H1 (cell line): ENCODE data around the gene BBX. TPM values are rescaled to one million over a fixed set of nuclear protein-coding genes. Genes with fewer than 3 reads are reported as not detected.

Experiments used
- CTCF ChIA-PET: fragments of 300-600 bp; sonication (Branson Sonifier 250); formaldehyde crosslinking; loops from one replicate; lab custom pipeline; 2021; ENCODE audit not compliant: partially characterized antibody; lab: Charles Lee
- POLR2A ChIA-PET: fragments of 300-600 bp; sonication (Branson Sonifier 250); formaldehyde crosslinking; loops from one replicate; lab custom pipeline; 2021; ENCODE audit warnings: inconsistent platforms; ENCODE audit not compliant: partially characterized antibody; lab: Charles Lee
- DNase-seq, 2 experiments: peaks; one replicate each; pipeline versions ENCODE4 v3.0.0 to v3.0.0-alpha.2; 2010 to 2022; ENCODE audit warnings: low spot score in 2 of 2, low read depth in 1 of 2, mixed read lengths in 1 of 2
- FAIRE-seq: peaks from 2 replicates; lab custom pipeline; 2011; peaks lifted over from hg19 to GRCh38; lab: Jason Lieb, UNC
- H2AFZ ChIP-seq: 2 replicates; pipeline ENCODE4 v1.8.1; 2012; ENCODE audit warnings: low read length, inconsistent platforms
- H2AK5ac ChIP-seq: 2 replicates; pipeline ENCODE4 v1.6.1; 2013; ENCODE audit warnings: low read depth, low read length
- H2BK120ac ChIP-seq: replicated peaks from 2 replicates; pipeline ENCODE3; 2013; ENCODE audit warnings: low read depth, low read length, inconsistent platforms
- H2BK12ac ChIP-seq: 2 replicates; pipeline ENCODE4 v1.6.1; 2013; ENCODE audit warnings: low read depth, low read length
- H2BK15ac ChIP-seq: 2 replicates; pipeline ENCODE4 v1.6.1; 2013; ENCODE audit warnings: low read length
- H2BK20ac ChIP-seq: 2 replicates; pipeline ENCODE4 v1.6.1; 2013; ENCODE audit warnings: low read length
- H2BK5ac ChIP-seq: 2 replicates; pipeline ENCODE4 v1.6.1; 2013; ENCODE audit warnings: low read depth, low read length
- H3K14ac ChIP-seq: 2 replicates; pipeline ENCODE4 v1.6.1; 2013; ENCODE audit warnings: inconsistent platforms; ENCODE audit not compliant: insufficient read length
- H3K18ac ChIP-seq: 2 replicates; pipeline ENCODE4 v1.6.1; 2013; ENCODE audit warnings: low read length; ENCODE audit errors: extremely low read depth
- H3K23ac ChIP-seq: 2 replicates; pipeline ENCODE4 v1.6.1; 2013; ENCODE audit warnings: inconsistent platforms; ENCODE audit not compliant: insufficient read length
- H3K23me2 ChIP-seq: 2 replicates; pipeline ENCODE4 v1.6.1; 2013; ENCODE audit warnings: low read depth, low read length
- H3K27ac ChIP-seq: 2 replicates; pipeline ENCODE4 v1.6.1; 2011; ENCODE audit warnings: low read depth, low read length, inconsistent platforms
- H3K27me3 ChIP-seq, 4 experiments: replicated peaks in 1 of 4; 1 replicate in 1 of 4; 2 replicates in 3 of 4; pipeline versions ENCODE4 v1.6.1 to v1.8.1; 2011 to 2013; ENCODE audit warnings: low read length in 3 of 4, mild to moderate bottlenecking in 3 of 4, inconsistent platforms in 2 of 4, mixed read lengths in 2 of 4, moderate library complexity in 1 of 4; ENCODE audit not compliant: control insufficient read depth in 3 of 4, insufficient read depth in 3 of 4; ENCODE audit errors: extremely low read depth in 1 of 4
- H3K36me3 ChIP-seq, 4 experiments: 2 replicates each; pipeline versions ENCODE4 v1.6.1 to v1.8.1; 2011 to 2013; ENCODE audit warnings: mild to moderate bottlenecking in 4 of 4, low read length in 3 of 4, moderate library complexity in 2 of 4, control low read depth in 1 of 4, inconsistent platforms in 1 of 4; ENCODE audit not compliant: insufficient read depth in 4 of 4, control insufficient read depth in 2 of 4
- H3K4ac ChIP-seq: replicated peaks from 2 replicates; pipeline ENCODE3; 2013; ENCODE audit warnings: low read length, low read depth, mixed read lengths, inconsistent platforms; ENCODE audit not compliant: insufficient read length
- H3K4me1 ChIP-seq, 4 experiments: replicated peaks in 1 of 4; 1 replicate in 1 of 4; 2 replicates in 3 of 4; pipeline versions ENCODE4 v1.6.1 to v1.8.1; 2011 to 2013; ENCODE audit warnings: low read length in 3 of 4, inconsistent platforms in 2 of 4, mixed read lengths in 1 of 4; ENCODE audit not compliant: insufficient read depth in 4 of 4, control insufficient read depth in 3 of 4
- H3K4me2 ChIP-seq, 2 experiments: 2 replicates each; pipeline versions ENCODE4 v1.6.1 to v1.8.1; 2011 to 2013; ENCODE audit warnings: low read depth in 2 of 2, low read length in 2 of 2, control low read depth in 1 of 2, inconsistent platforms in 1 of 2, mild to moderate bottlenecking in 1 of 2; ENCODE audit not compliant: insufficient read depth in 1 of 2
- H3K4me3 ChIP-seq, 4 experiments: fragments of 200-600, 300-600 bp in 1 of 4; sonication (generic), shearing (Covaris generic), sonication (Bioruptor Twin) in 1 of 4; 2 replicates each; pipeline versions ENCODE4 v1.5.1 to v1.8.1; 2011 to 2016; ENCODE audit warnings: low read length in 4 of 4, low read depth in 3 of 4, control low read depth in 2 of 4, inconsistent platforms in 2 of 4, mild to moderate bottlenecking in 2 of 4, mixed read lengths in 1 of 4, moderate library complexity in 1 of 4; ENCODE audit not compliant: insufficient read depth in 2 of 4; ENCODE audit errors: extremely low read depth in 1 of 4
- H3K56ac ChIP-seq: replicated peaks from 2 replicates; pipeline ENCODE3; 2013; ENCODE audit warnings: low read depth, mild to moderate bottlenecking, mixed read lengths, low read length, inconsistent platforms; ENCODE audit not compliant: insufficient read length
- H3K79me1 ChIP-seq: 2 replicates; pipeline ENCODE4 v1.6.1; 2013; ENCODE audit warnings: low read depth, low read length, control low read depth
- H3K79me2 ChIP-seq, 2 experiments: 2 replicates each; pipeline versions ENCODE4 v1.6.1 to v1.8.1; 2012 to 2013; ENCODE audit warnings: low read length in 2 of 2, mild to moderate bottlenecking in 2 of 2, inconsistent platforms in 1 of 2; ENCODE audit not compliant: insufficient read depth in 2 of 2, control insufficient read depth in 1 of 2
- H3K9ac ChIP-seq, 4 experiments: replicated peaks in 1 of 4; 1 replicate in 1 of 4; 2 replicates in 3 of 4; pipeline versions ENCODE4 v1.6.1 to v1.8.1; 2011 to 2013; ENCODE audit warnings: low read depth in 3 of 4, low read length in 3 of 4, control low read depth in 2 of 4, mild to moderate bottlenecking in 2 of 4, moderate library complexity in 2 of 4, inconsistent platforms in 1 of 4; ENCODE audit errors: extremely low read depth in 1 of 4
- H3K9me3 ChIP-seq, 2 experiments: 2 replicates each; pipeline versions ENCODE4 v1.6.1 to v1.8.1; 2012 to 2013; ENCODE audit warnings: mild to moderate bottlenecking in 2 of 2, moderate library complexity in 2 of 2, control low read depth in 1 of 2, inconsistent platforms in 1 of 2, low read depth in 1 of 2, low read length in 1 of 2, mixed read lengths in 1 of 2; ENCODE audit not compliant: insufficient read depth in 2 of 2
- H4K20me1 ChIP-seq, 2 experiments: replicated peaks in 1 of 2; 2 replicates each; pipeline versions ENCODE3 to v1.8.1; 2011 to 2013; ENCODE audit warnings: inconsistent platforms in 2 of 2, low read length in 2 of 2, mild to moderate bottlenecking in 1 of 2; ENCODE audit not compliant: insufficient read depth in 2 of 2, control insufficient read depth in 1 of 2
- H4K5ac ChIP-seq: 2 replicates; pipeline ENCODE4 v1.6.1; 2013; ENCODE audit warnings: low read length, low read depth, mixed read lengths, inconsistent platforms; ENCODE audit not compliant: insufficient read length
- H4K8ac ChIP-seq: 2 replicates; pipeline ENCODE4 v1.8.0; 2013; ENCODE audit warnings: mild to moderate bottlenecking, moderate library complexity, low read length, inconsistent platforms; ENCODE audit not compliant: insufficient read depth; ENCODE audit errors: extremely low read depth
- H4K91ac ChIP-seq: replicated peaks from 2 replicates; pipeline ENCODE3; 2013; ENCODE audit warnings: low read length, mixed read lengths, inconsistent platforms; ENCODE audit not compliant: insufficient read length
- CEBPB ChIP-seq: IDR thresholded peaks from 2 replicates; pipeline ENCODE4 v1.6.1; 2012; ENCODE audit warnings: low read depth, low read length
- CHD1 ChIP-seq: IDR thresholded peaks from 2 replicates; pipeline ENCODE4 v1.6.1; 2012; ENCODE audit warnings: low read depth, low read length, improper control_type of control experiment
- CHD2 ChIP-seq: IDR thresholded peaks from 2 replicates; pipeline ENCODE4 v1.6.1; 2012; ENCODE audit warnings: low read length, improper control_type of control experiment
- CTBP2 ChIP-seq: IDR thresholded peaks from 2 replicates; pipeline ENCODE4 v1.7.0; 2011; ENCODE audit warnings: borderline replicate concordance, mild to moderate bottlenecking, moderate library complexity, mixed read lengths, low read length; ENCODE audit not compliant: insufficient read depth, insufficient read length
- FOSL1 ChIP-seq: IDR thresholded peaks from 2 replicates; pipeline ENCODE4 v1.6.1; 2011; ENCODE audit warnings: mild to moderate bottlenecking, low read depth, low read length, moderate library complexity; ENCODE audit not compliant: insufficient read depth
- GABPA ChIP-seq: IDR thresholded peaks from 2 replicates; pipeline ENCODE4 v1.6.1; 2011; ENCODE audit warnings: mild to moderate bottlenecking, low read length, moderate library complexity, borderline replicate concordance; ENCODE audit not compliant: insufficient read depth
- MAFK ChIP-seq: IDR thresholded peaks from 2 replicates; pipeline ENCODE4 v1.6.1; 2012; ENCODE audit warnings: low read depth, mild to moderate bottlenecking, improper control_type of control experiment, low read length
- RFX5 ChIP-seq: IDR thresholded peaks from 2 replicates; pipeline ENCODE4 v1.6.1; 2011; ENCODE audit warnings: low read depth, low read length, improper control_type of control experiment, borderline replicate concordance
- SP1 ChIP-seq: IDR thresholded peaks from 2 replicates; pipeline ENCODE4 v1.6.1; 2011; ENCODE audit warnings: low read depth, low read length
- SP2 ChIP-seq: IDR thresholded peaks from 2 replicates; pipeline ENCODE4 v1.6.1; 2012; ENCODE audit warnings: mild to moderate bottlenecking, low read length, inconsistent platforms
- SRF ChIP-seq: IDR thresholded peaks from 2 replicates; pipeline ENCODE4 v1.6.1; 2011; ENCODE audit warnings: mild to moderate bottlenecking, low read depth, low read length, moderate library complexity
- TBP ChIP-seq: IDR thresholded peaks from 2 replicates; pipeline ENCODE4 v1.6.1; 2011; ENCODE audit warnings: low read depth, low read length, improper control_type of control experiment
- TCF12 ChIP-seq: IDR thresholded peaks from 2 replicates; pipeline ENCODE4 v1.6.1; 2011; ENCODE audit warnings: low read depth, mild to moderate bottlenecking, low read length
- WGBS, 2 experiments: shearing (Covaris generic) in 1 of 2; methylation state at CpG; one replicate each; pipeline versions ENCODE4 v1.1.6 to v1.1.7; 2013 to 2015; ENCODE audit warnings: low lambda C conversion rate in 2 of 2, mixed read lengths in 2 of 2, inconsistent platforms in 1 of 2, low coverage in 1 of 2, missing lambda C conversion rate in 1 of 2; ENCODE audit not compliant: insufficient replicate concordance in 2 of 2, insufficient coverage in 1 of 2, insufficient read length in 1 of 2; ENCODE audit errors: extremely low coverage in 1 of 2, missing lambda C conversion rate in 1 of 2; 5-methylcytosine and 5-hydroxymethylcytosine counted together
- polyA plus RNA-seq, 7 experiments: library from polyadenylated mRNA; depleted of rRNA in 3 of 7; stranded (reverse) in 5 of 7; unstranded in 2 of 7; fragments of >200 nt in 5 of 7; fragments of 200-250 nt in 2 of 7; gene quantifications; 1 replicate in 5 of 7; 2 replicates in 1 of 7; 4 replicates in 1 of 7; pipeline versions ENCODE4 v1.2.1 to v1.2.3, GENCODE V29; 2011 to 2013; ENCODE audit warnings: missing spikeins in 2 of 7, mixed read lengths in 2 of 7
- total RNA-seq: library from RNA; stranded (reverse); fragmentation: NEBNext Ultra II Directional; extraction: Animal tissue kit (Norgen Biotek cat#: 25700); gene quantifications from 2 replicates; pipeline ENCODE4 v1.2.1, GENCODE V29; 2021
- TF ChIP-seq, protein P1 (sequence below): IDR thresholded peaks from 2 replicates; pipeline ENCODE4 v1.6.1; 2011; ENCODE audit warnings: low read depth, mild to moderate bottlenecking, low read length; ENCODE audit not compliant: insufficient read depth

The BBX gene
- total and polyA plus RNA-seq, 2 of the 8 experiments (the other 6 are each of a cell fraction or from before 2014, with no cell fraction given) = 11.0 to 42.5 TPM

DNA sequence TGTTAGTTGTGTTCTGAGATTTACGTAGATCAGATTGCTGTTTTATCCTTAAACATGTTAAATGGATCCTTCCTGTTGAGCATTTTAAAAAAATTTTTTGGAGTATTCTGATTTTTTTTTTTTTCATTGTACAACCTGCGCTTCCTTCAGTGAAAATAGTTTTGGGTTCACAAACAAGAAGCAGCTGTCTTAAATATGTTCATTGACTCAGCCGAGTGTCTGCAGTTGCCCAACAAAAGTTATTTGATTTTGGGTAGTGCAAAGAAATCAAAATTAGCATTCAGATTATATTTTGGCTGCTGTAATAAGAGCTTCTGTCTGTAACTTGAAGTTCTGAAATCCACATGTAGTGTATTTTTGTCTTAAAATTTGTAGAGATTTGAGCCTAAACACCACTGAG lies 148.2 kb downstream of the BBX start:
- peaks cover 0 to 5% (median 1%) of the 10 kb centered on the region in 4 experiments; a peak in 1 of 7 replicates for H3K4me1 ChIP-seq
- H2AK5ac ChIP-seq = no peak overlapping the region
- CTCF ChIA-PET = interaction anchor here (0.6 to 2.4 kb wide), 10 partner anchors 11 to 149 kb away, joined by 3 to 9 read pairs (median 4); no protein-coding TSS in a partner anchor

More for the DNA sequence above, 148.2 kb downstream of the BBX start:
- H3K4ac ChIP-seq = no peak overlapping the region
- H4K8ac ChIP-seq = no peak overlapping the region
- H2AFZ ChIP-seq = no peak overlapping the region
- no peak overlapping the region for H2BK15ac ChIP-seq
- no peak for FAIRE-seq
- no peak overlapping the region for H3K4me2 ChIP-seq
- H3K79me1 ChIP-seq = no peaks in the 10 kb centered on the region
- H3K4me3 ChIP-seq = no peak overlapping the region
- no peaks in the 10 kb centered on the region for H3K27me3 ChIP-seq
- H3K23me2 ChIP-seq = no peaks in the 10 kb centered on the region
- no peak overlapping the region for H3K56ac ChIP-seq
- no peak for TF ChIP-seq CEBPB
- no peak for TF ChIP-seq RFX5
- no peak for TF ChIP-seq SP1
- TF ChIP-seq CTBP2 = no peak
- TF ChIP-seq TBP = no peak
- no peak for TF ChIP-seq SRF
- no peak for TF ChIP-seq MAFK
- TF ChIP-seq TCF12 = no peak
- no peak for TF ChIP-seq CHD1
- TF ChIP-seq, protein P1, sequence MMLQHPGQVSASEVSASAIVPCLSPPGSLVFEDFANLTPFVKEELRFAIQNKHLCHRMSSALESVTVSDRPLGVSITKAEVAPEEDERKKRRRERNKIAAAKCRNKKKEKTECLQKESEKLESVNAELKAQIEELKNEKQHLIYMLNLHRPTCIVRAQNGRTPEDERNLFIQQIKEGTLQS = no peak
- TF ChIP-seq FOSL1 = no peak
- TF ChIP-seq GABPA = no peak
- TF ChIP-seq CHD2 = no peak
- no peak for TF ChIP-seq SP2
- WGBS, 2 experiments = 93% methylated on average over 3 of the region's 3 CpGs; no CpG with 5 or more reads in 1 of the 2 experiments
- POLR2A ChIA-PET = no interaction called here
- no peak overlapping the region for H2BK5ac ChIP-seq
- H3K18ac ChIP-seq = no peak overlapping the region
- no peak overlapping the region for H3K9ac ChIP-seq
- no peaks in the 10 kb centered on the region for H4K20me1 ChIP-seq
- no peaks in the 10 kb centered on the region for H3K9me3 ChIP-seq
- no peak overlapping the region for H2BK12ac ChIP-seq
- no peak overlapping the region for H2BK20ac ChIP-seq
- no peak overlapping the region for H3K23ac ChIP-seq
- H4K5ac ChIP-seq = no peak overlapping the region
- no peak overlapping the region for H4K91ac ChIP-seq
- no peaks in the 10 kb centered on the region for H3K36me3 ChIP-seq
- DNase-seq = no peak
- no peak overlapping the region for H3K27ac ChIP-seq
- no peak overlapping the region for H2BK120ac ChIP-seq
- peaks cover 0 to 6% of the 10 kb centered on the region in 2 experiments; a peak in 2 of 4 replicates for H3K79me2 ChIP-seq
- no peak overlapping the region for H3K14ac ChIP-seq
